ENCODE data around the gene CDK6. TPM values are rescaled to one million over a fixed set of nuclear protein-coding genes. Genes with fewer than 3 reads are reported as not detected.

The CDK6 gene
- total and polyA plus RNA-seq, 9 of the 15 experiments (the other 6 are each of a cell fraction or from before 2014, with no cell fraction given): 7.6 to 109 (median 44.4) TPM

- TF ChIP-seq YY1 (IDR thresholded peaks at IDR 0.05; ENCODE audit: borderline replicate concordance in 1 of 3, control insufficient read depth in 1 of 3, extremely low read depth in 1 of 3, insufficient read depth in 3 of 3, insufficient read length in 1 of 3, insufficient replicate concordance in 2 of 3, low read depth in 1 of 3, low read length in 2 of 3) (peak in 2 of 3 experiments; percentile 71 to 80), ZNF175 (CRISPR knock-in tag; IDR thresholded peaks at IDR 0.05; ENCODE audit: low read depth) (no peak), TRIM28 (IDR thresholded peaks at IDR 0.05) (no peak), NR0B1 (IDR thresholded peaks at IDR 0.05; ENCODE audit: partially characterized antibody) (no peak), ZNF780A (CRISPR knock-in tag; IDR thresholded peaks at IDR 0.05) (no peak), ZBTB1 (CRISPR knock-in tag; IDR thresholded peaks at IDR 0.05; ENCODE audit: borderline replicate concordance, low read depth) (no peak), NONO (IDR thresholded peaks at IDR 0.05; ENCODE audit: low read depth in 2 of 2, low read length in 1 of 2) (peak; percentile 16 to 77; a peak in 3 of 4 replicates), ZBTB33 (CRISPR knock-in tag; IDR thresholded peaks at IDR 0.05) (no peak), CREB3L1 (IDR thresholded peaks at IDR 0.05; ENCODE audit: borderline replicate concordance, low read depth) (no peak), RBM15 (IDR thresholded peaks at IDR 0.05; ENCODE audit: insufficient read depth, low read length) (no peak), USF2 (CRISPR knock-in tag; IDR thresholded peaks at IDR 0.05) (peak; percentile 40)
These were observed at the start of gene CDK6 (continued) for GRCh38 chr7:92836489-92836999.

Data from K562 (cell line).